Heart left ventricle (tissue), 13 donors: Measurements from ENCODE around the gene HEMK1.

Source experiments
- CTCF ChIP-seq, 12 donors: fragments of 200-600 bp; sonication (generic) in 4 of 12; IDR thresholded peaks; one replicate each; pipeline versions ENCODE4 v1.5.0 to v1.8.0; 2018 to 2022; ENCODE audit warnings: antibody characterized with exemption in 12 of 12, mild to moderate bottlenecking in 5 of 12
- POLR2A ChIP-seq, 2 donors: fragments of 450-650 bp; IDR thresholded peaks; one replicate each; pipeline ENCODE4 v1.6.1; 2017; ENCODE audit warnings: antibody characterized with exemption in 2 of 2, mild to moderate bottlenecking in 2 of 2, moderate library complexity in 2 of 2
- donor health status: ischemic (EF 13 %, LVEDD 7.1; RV severe dilation, severe dysfunction).
- donor health status: DM: no; HTN: yes; CAD: no.
- donor health status: DM: no; HTN: no; CAD: no.
- donor health status: ischemic (EF 25% LVEDD 6.9; RV normal size, moderate dysfunction).
- donor health status: ischemic (EF 25% LVEDD 5.7; RV mildly dilated, moderate dysfunction).
- donor health status: ischemic (EF 35%, LVEDD 5.7; RV mildly dilated, moderate dysfunction).
- donor health status: nonischemic (EF 11% LVEDD 7.7; RV severe dilation, severe dysfunction).
- donor health status: DM: yes; HTN: yes; CAD: no.
- donor health status: PGD.
- donor health status: ischemic (EF 29% LVEDD 5.4; RV normal size, mild dysfunction).
- donor health status: nonischemic (EF 23%, LVEDD 6.1; RV moderate dilation, normal function).

DNA sequence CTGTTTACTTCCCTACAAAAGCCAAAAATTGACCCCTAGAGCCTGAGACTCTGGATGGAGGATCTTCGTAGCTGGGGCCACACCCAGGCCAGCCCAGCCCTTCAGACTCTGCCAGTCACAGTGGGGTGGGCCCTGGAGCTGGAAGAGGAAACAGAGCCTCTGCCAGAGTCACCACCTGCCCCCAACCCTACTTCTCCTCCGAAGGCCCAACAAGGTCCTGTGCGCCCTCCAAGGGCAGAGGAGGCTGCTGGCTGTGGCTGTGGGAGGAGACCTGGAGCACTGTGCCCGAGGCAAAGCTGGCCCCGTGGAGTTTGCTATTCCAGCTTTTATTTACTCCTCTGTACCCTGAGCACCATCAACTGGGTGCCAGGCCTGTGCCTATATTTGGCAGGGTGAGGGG lies 23.2 kb downstream of the HEMK1 start:
- no peak for TF ChIP-seq CTCF (IDR thresholded peaks at IDR 0.05)
- no peak for TF ChIP-seq POLR2A (IDR thresholded peaks at IDR 0.05)
